ENCODE data around the gene KIF25.

The KIF25 gene

GRCh38 chr6:167990016-167990945 lies 7.2 kb upstream of the KIF25 start:
- no peak for DNase-seq (ENCODE audit: low spot score)
- no peak for TF ChIP-seq CTCF (IDR thresholded peaks at IDR 0.05; ENCODE audit: borderline replicate concordance, control extremely low read depth, extremely low read depth, insufficient read depth, missing control alignments)
- in situ Hi-C loops (cut with MboI; ENCODE audit: low sequenced_read_pairs, unreplicated experiment): no loop called here

GRCh38 chr6:167993169-167993568 lies 4.3 kb upstream of the KIF25 start:
- no peak for DNase-seq (ENCODE audit: low spot score)
- TF ChIP-seq CTCF (IDR thresholded peaks at IDR 0.05; ENCODE audit: borderline replicate concordance, control extremely low read depth, extremely low read depth, insufficient read depth, missing control alignments): no peak
- in situ Hi-C loops (cut with MboI; ENCODE audit: low sequenced_read_pairs, unreplicated experiment): no loop called here

DNA sequence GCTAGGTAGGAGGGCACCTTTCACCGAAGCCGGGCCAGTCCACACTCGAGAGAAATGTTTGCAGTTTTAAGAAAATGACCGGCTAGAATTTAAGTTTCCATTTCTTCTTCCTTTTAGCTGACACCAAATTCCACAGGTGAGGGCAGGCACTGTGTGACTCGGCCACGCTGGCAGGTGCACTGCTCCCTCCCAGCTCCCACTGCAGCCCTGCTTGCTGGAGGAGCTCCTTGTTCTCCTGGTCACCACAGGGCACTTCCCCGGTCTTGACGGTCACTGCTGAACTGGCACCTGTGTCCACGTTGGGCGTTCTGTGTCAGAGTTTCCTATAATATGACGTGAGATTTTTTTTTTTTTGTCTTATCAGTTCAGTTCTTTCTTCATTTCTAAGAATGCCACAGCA lies 3.6 kb upstream of the KIF25 start:
- DNase-seq (ENCODE audit: low spot score): no peak
- no peak for TF ChIP-seq CTCF (IDR thresholded peaks at IDR 0.05; ENCODE audit: borderline replicate concordance, control extremely low read depth, extremely low read depth, insufficient read depth, missing control alignments)
- in situ Hi-C loops (cut with MboI; ENCODE audit: low sequenced_read_pairs, unreplicated experiment): no loop called here

- in situ Hi-C loops (cut with MboI; ENCODE audit: low sequenced_read_pairs, unreplicated experiment): no loop called here
- TF ChIP-seq CTCF (IDR thresholded peaks at IDR 0.05; ENCODE audit: borderline replicate concordance, control extremely low read depth, extremely low read depth, insufficient read depth, missing control alignments): no peak
- no peak for DNase-seq (ENCODE audit: low spot score)
Observed at GRCh38 chr6:167995302-167995701, 2.2 kb upstream of the KIF25 start.

- DNase-seq (ENCODE audit: low spot score): no peak
- in situ Hi-C loops (cut with MboI; ENCODE audit: low sequenced_read_pairs, unreplicated experiment): no loop called here
- no peak for TF ChIP-seq CTCF (IDR thresholded peaks at IDR 0.05; ENCODE audit: borderline replicate concordance, control extremely low read depth, extremely low read depth, insufficient read depth, missing control alignments)
Observed at GRCh38 chr6:167995731-167996151, 1.7 kb upstream of the KIF25 start.

GRCh38 chr6:167996424-167997199 lies 859 bp upstream of the KIF25 start:
- in situ Hi-C loops (cut with MboI; ENCODE audit: low sequenced_read_pairs, unreplicated experiment): no loop called here
- no peak for TF ChIP-seq CTCF (IDR thresholded peaks at IDR 0.05; ENCODE audit: borderline replicate concordance, control extremely low read depth, extremely low read depth, insufficient read depth, missing control alignments)
- DNase-seq (ENCODE audit: low spot score): no peak
